K562 (cell line): Measurements from ENCODE around the gene DNAJC9. TPM values are rescaled to one million over a fixed set of nuclear protein-coding genes. Genes with fewer than 3 reads are reported as not detected.
A peak's percentile ranks its signal among the peaks of the same experiment; 100 is the strongest.

ENCODE experiments used
- CEBPG ChIP-seq, 3 experiments: fragments of 200-800 bp in 1 of 3; sonication (Bioruptor generic) in 1 of 3; sonication (generic) in 1 of 3; formaldehyde crosslinking in 1 of 3; IDR thresholded peaks in 2 of 3; conservative IDR thresholded peaks in 1 of 3; 2 replicates each; pipeline versions ENCODE4 v1.6.1 to v1.8.0; 2016 to 2022; ENCODE audit warnings: missing compliant biosample characterization in 2 of 3, missing genetic modification characterization in 2 of 3, mild to moderate bottlenecking in 1 of 3, missing genetic modification reagents in 1 of 3
- HNRNPLL ChIP-seq: fragments of 200-400 bp; formaldehyde crosslinking; IDR thresholded peaks from 2 replicates; pipeline ENCODE4 v1.6.1; 2017; ENCODE audit warnings: low read length, low read depth, mild to moderate bottlenecking; ENCODE audit not compliant: poor library complexity, severe bottlenecking
- JUNB ChIP-seq: fragments of 450-650 bp; formaldehyde crosslinking; conservative IDR thresholded peaks from 2 replicates; pipeline ENCODE4 v1.4.0; 2020; ENCODE audit warnings: mild to moderate bottlenecking
- LARP7 ChIP-seq: fragments of 450-650 bp; IDR thresholded peaks from 2 replicates; pipeline ENCODE4 v1.6.1; 2016
- MCM7 ChIP-seq, 2 experiments: fragments of 450-650 bp; IDR thresholded peaks; 2 replicates each; pipeline ENCODE4 v1.6.1; 2016 to 2018
- NFE2L1 ChIP-seq: fragments of 450-650 bp; IDR thresholded peaks from 2 replicates; pipeline ENCODE4 v1.6.1; 2016; ENCODE audit warnings: missing genetic modification characterization, low read depth, mild to moderate bottlenecking, missing compliant biosample characterization, moderate library complexity, borderline replicate concordance
- NR1H2 ChIP-seq: sonication (generic); formaldehyde crosslinking; IDR thresholded peaks from 2 replicates; pipeline ENCODE4 v1.4.0; 2020; ENCODE audit warnings: mild to moderate bottlenecking, missing genetic modification reagents
- PHTF2 ChIP-seq: fragments of 250-450 bp; sonication (Bioruptor Pico); IDR thresholded peaks from 2 replicates; pipeline ENCODE4 v1.5.0; 2021; ENCODE audit warnings: mild to moderate bottlenecking
- SIRT6 ChIP-seq: IDR thresholded peaks from one replicate; pipeline ENCODE4 v1.6.1; 2012; ENCODE audit warnings: low read depth, mild to moderate bottlenecking, control low read depth, inconsistent platforms, low read length, moderate library complexity
- TAF7 ChIP-seq: fragments of 450-650 bp; IDR thresholded peaks from 2 replicates; pipeline ENCODE4 v1.6.1; 2016; ENCODE audit warnings: missing genetic modification characterization, missing compliant biosample characterization
- TEAD1 ChIP-seq, 2 experiments: fragments of 450-650 bp in 1 of 2; sonication (generic) in 1 of 2; formaldehyde crosslinking; IDR thresholded peaks; 2 replicates each; pipeline versions ENCODE4 v1.4.0 to v1.8.0; 2020 to 2022; ENCODE audit warnings: mild to moderate bottlenecking in 2 of 2, missing genetic modification reagents in 1 of 2
- ZBTB40 ChIP-seq, 2 experiments: fragments of 450-650 bp in 1 of 2; sonication (generic) in 1 of 2; formaldehyde crosslinking in 1 of 2; IDR thresholded peaks; 2 replicates each; pipeline versions ENCODE4 v1.7.1 to v1.9.0; 2016 to 2022; ENCODE audit warnings: inconsistent platforms in 1 of 2, mild to moderate bottlenecking in 1 of 2, missing genetic modification reagents in 1 of 2
- ZNF551 ChIP-seq: fragments of 250-450 bp; sonication (Bioruptor Pico); IDR thresholded peaks from 2 replicates; pipeline ENCODE4 v1.5.0; 2021; ENCODE audit warnings: mild to moderate bottlenecking, moderate library complexity
- ZNF79 ChIP-seq: fragments of 250-450 bp; sonication (Bioruptor Pico); IDR thresholded peaks from 2 replicates; pipeline ENCODE4 v1.4.0; 2020; ENCODE audit warnings: low read depth, mild to moderate bottlenecking, moderate library complexity
- polyA plus RNA-seq, 8 experiments: library from polyadenylated mRNA; depleted of rRNA in 4 of 8; stranded (reverse) in 5 of 8; unstranded in 3 of 8; fragments of >200 nt; fragmentation: Nextera tagmentation in 2 of 8; fragmentation: Illumina TruSeq in 1 of 8; extraction: Ambion mirVana in 2 of 8; extraction: Trizol in 1 of 8; gene quantifications; 2 replicates each; pipeline versions ENCODE4 v1.2.1 to v1.2.3, GENCODE V29; 2011 to 2014; ENCODE audit warnings: inconsistent platforms in 1 of 8, missing spikeins in 1 of 8
- total RNA-seq, 7 experiments: library from RNA; depleted of rRNA in 6 of 7; stranded (reverse); fragments of >200 nt in 6 of 7; fragmentation: Illumina TruSeq in 2 of 7; extraction: Trizol in 2 of 7; gene quantifications; 2 replicates each; pipeline versions ENCODE4 v1.2.1 to v1.2.3, GENCODE V29; 2011 to 2021; ENCODE audit warnings: low replicate concordance in 1 of 7
- TF ChIP-seq, protein P1 (sequence below): fragments of 450-650 bp; conservative IDR thresholded peaks from 2 replicates; pipeline ENCODE4 v1.6.1; 2016; ENCODE audit warnings: missing genetic modification characterization, low read depth, mild to moderate bottlenecking, missing compliant biosample characterization, moderate library complexity
- TF ChIP-seq, protein P2 (sequence below): sonication (generic); formaldehyde crosslinking; IDR thresholded peaks from 2 replicates; pipeline ENCODE4 v1.5.0; 2020; ENCODE audit warnings: missing genetic modification reagents

DNAJC9 gene
- total and polyA plus RNA-seq, 9 of the 15 experiments (the other 6 are each of a cell fraction or from before 2014, with no cell fraction given), result 66.7 to 133 (median 102) TPM

- TF ChIP-seq ZBTB40 (IDR thresholded peaks at IDR 0.05) (peak; percentile 89), ZBTB40 (CRISPR knock-in tag; IDR thresholded peaks at IDR 0.05) (no peak), ZNF551 (CRISPR knock-in tag) (no peak), PHTF2 (CRISPR knock-in tag) (no peak), LARP7 (no peak; the same call in 1 of the 2 replicates), ZNF79 (no peak; the same call in 1 of the 2 replicates), CEBPG (CRISPR knock-in tag; IDR thresholded peaks at IDR 0.05) (no peak), CEBPG (tag; conservative IDR thresholded peaks at IDR 0.05 in 1 of 2, IDR thresholded peaks at IDR 0.05 in 1 of 2) (no peak), JUNB (CRISPR knock-in tag) (peak; percentile 69), HNRNPLL (peak; percentile 86), MCM7 (IDR thresholded peaks at IDR 0.05) (no peak), NFE2L1 (tag) (no peak), SIRT6 (no peak), NR1H2 (CRISPR knock-in tag) (peak; percentile 82), TEAD1 (CRISPR knock-in tag; IDR thresholded peaks at IDR 0.05) (peak; percentile 46 to 66; a peak in 3 of 4 replicates), TAF7 (tag) (peak; percentile 67)
- TF ChIP-seq, protein P1, sequence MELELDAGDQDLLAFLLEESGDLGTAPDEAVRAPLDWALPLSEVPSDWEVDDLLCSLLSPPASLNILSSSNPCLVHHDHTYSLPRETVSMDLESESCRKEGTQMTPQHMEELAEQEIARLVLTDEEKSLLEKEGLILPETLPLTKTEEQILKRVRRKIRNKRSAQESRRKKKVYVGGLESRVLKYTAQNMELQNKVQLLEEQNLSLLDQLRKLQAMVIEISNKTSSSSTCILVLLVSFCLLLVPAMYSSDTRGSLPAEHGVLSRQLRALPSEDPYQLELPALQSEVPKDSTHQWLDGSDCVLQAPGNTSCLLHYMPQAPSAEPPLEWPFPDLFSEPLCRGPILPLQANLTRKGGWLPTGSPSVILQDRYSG (tag), result 0 out of 2 replicates have a peak, but pooled peaks have one; percentile 36
- TF ChIP-seq, protein P2, sequence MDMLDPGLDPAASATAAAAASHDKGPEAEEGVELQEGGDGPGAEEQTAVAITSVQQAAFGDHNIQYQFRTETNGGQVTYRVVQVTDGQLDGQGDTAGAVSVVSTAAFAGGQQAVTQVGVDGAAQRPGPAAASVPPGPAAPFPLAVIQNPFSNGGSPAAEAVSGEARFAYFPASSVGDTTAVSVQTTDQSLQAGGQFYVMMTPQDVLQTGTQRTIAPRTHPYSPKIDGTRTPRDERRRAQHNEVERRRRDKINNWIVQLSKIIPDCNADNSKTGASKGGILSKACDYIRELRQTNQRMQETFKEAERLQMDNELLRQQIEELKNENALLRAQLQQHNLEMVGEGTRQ (CRISPR knock-in tag), result peak; percentile 64
These were observed 5.6 kb upstream of the DNAJC9 start, which contains the start of gene MRPS16 (continued) for GRCh38 chr10:73252445-73253224.
